PC-9 (cell line): ENCODE results near the gene LHX1. TPM values are rescaled to one million over a fixed set of nuclear protein-coding genes. Genes with fewer than 3 reads are reported as not detected.

Experiments
- BruUV-seq: library from RNA; stranded (reverse); fragments of 400-500 nt; replicated peaks from 2 replicates; lab custom pipeline; 2021; lab: Mats Ljungman, UMichigan
- CTCF ChIA-PET: fragments of 300-600 bp; sonication (Branson Sonifier 250); formaldehyde crosslinking; loops from one replicate; lab custom pipeline; 2022; ENCODE audit warnings: antibody characterized with exemption; lab: Charles Lee
- POLR2A ChIA-PET: fragments of 300-600 bp; sonication (Branson Sonifier 250); formaldehyde crosslinking; loops from one replicate; lab custom pipeline; 2022; ENCODE audit warnings: antibody characterized with exemption; ENCODE audit not compliant: unreplicated experiment; lab: Charles Lee
- DNase-seq, 2 experiments: peaks; one replicate each; pipeline versions ENCODE4 v3.0.0 to v3.0.0-alpha.2; 2015 to 2022; ENCODE audit warnings: mixed read lengths in 1 of 2
- H2AFZ ChIP-seq: fragments of 200-600 bp; sonication (generic); 2 replicates; pipeline ENCODE4 v1.8.1; 2017; ENCODE audit warnings: antibody characterized with exemption
- H3F3A ChIP-seq: fragments of 200-600 bp; sonication (generic); 2 replicates; pipeline ENCODE4 v1.8.1; 2017; ENCODE audit warnings: antibody characterized with exemption, mild to moderate bottlenecking, low read depth; ENCODE audit not compliant: insufficient read depth
- H3K27ac ChIP-seq: fragments of 200-600 bp; sonication (generic); 2 replicates; pipeline ENCODE4 v1.6.1; 2016; ENCODE audit warnings: mixed run types
- H3K27me3 ChIP-seq: fragments of 200-600 bp; sonication (generic); 2 replicates; pipeline ENCODE4 v1.6.1; 2016; ENCODE audit warnings: low read depth, mixed run types; ENCODE audit not compliant: insufficient read depth
- H3K36me3 ChIP-seq: fragments of 200-600 bp; sonication (generic); 2 replicates; pipeline ENCODE4 v1.6.1; 2016; ENCODE audit warnings: low read depth, mixed run types
- H3K4me1 ChIP-seq: fragments of 200-600 bp; sonication (generic); replicated peaks from 2 replicates; pipeline ENCODE4 v1.6.1; 2016; ENCODE audit warnings: mixed run types; ENCODE audit not compliant: insufficient read depth
- H3K4me2 ChIP-seq: fragments of 200-600 bp; sonication (generic); 2 replicates; pipeline ENCODE4 v1.6.1; 2017; ENCODE audit warnings: mixed run types
- H3K4me3 ChIP-seq: fragments of 200-600 bp; sonication (generic); 2 replicates; pipeline ENCODE4 v1.6.1; 2016; ENCODE audit warnings: mixed run types
- H3K79me2 ChIP-seq: fragments of 200-600 bp; sonication (generic); 2 replicates; pipeline ENCODE4 v1.6.1; 2017; ENCODE audit warnings: low read depth, mixed run types
- H3K9me2 ChIP-seq: fragments of 200-600 bp; sonication (generic); 2 replicates; pipeline ENCODE4 v1.8.1; 2017; ENCODE audit warnings: mild to moderate bottlenecking; ENCODE audit not compliant: insufficient read depth
- H3K9me3 ChIP-seq: fragments of 200-600 bp; sonication (generic); 2 replicates; pipeline ENCODE4 v1.8.1; 2016; ENCODE audit warnings: low read depth; ENCODE audit not compliant: insufficient read depth
- H4K20me1 ChIP-seq: fragments of 200-600 bp; sonication (generic); 2 replicates; pipeline ENCODE4 v1.8.1; 2017; ENCODE audit not compliant: insufficient read depth
- EZH2 ChIP-seq: fragments of 200-600 bp; sonication (generic); IDR thresholded peaks from 2 replicates; pipeline ENCODE4 v1.8.0; 2017; ENCODE audit warnings: antibody characterized with exemption, low read depth
- intact Hi-C: fragments of 100-400 bp; cut with micrococcal nuclease; formaldehyde crosslinking; loops from one replicate; pipeline ENCODE4 v1.10.0; 2022; ENCODE audit not compliant: unreplicated experiment
- total RNA-seq: library from RNA; stranded (reverse); gene quantifications from 2 replicates; pipeline ENCODE4 v1.2.3, GENCODE V29; 2021
- TF ChIP-seq, protein P1 (sequence below): fragments of 200-600 bp; sonication (generic); conservative IDR thresholded peaks from 2 replicates; pipeline ENCODE4 v1.6.1; 2017; ENCODE audit warnings: mixed run types, antibody characterized with exemption, mild to moderate bottlenecking, moderate library complexity

The LHX1 gene
- total RNA-seq, 1 experiment from 2014 or later: 12.3 TPM

DNA sequence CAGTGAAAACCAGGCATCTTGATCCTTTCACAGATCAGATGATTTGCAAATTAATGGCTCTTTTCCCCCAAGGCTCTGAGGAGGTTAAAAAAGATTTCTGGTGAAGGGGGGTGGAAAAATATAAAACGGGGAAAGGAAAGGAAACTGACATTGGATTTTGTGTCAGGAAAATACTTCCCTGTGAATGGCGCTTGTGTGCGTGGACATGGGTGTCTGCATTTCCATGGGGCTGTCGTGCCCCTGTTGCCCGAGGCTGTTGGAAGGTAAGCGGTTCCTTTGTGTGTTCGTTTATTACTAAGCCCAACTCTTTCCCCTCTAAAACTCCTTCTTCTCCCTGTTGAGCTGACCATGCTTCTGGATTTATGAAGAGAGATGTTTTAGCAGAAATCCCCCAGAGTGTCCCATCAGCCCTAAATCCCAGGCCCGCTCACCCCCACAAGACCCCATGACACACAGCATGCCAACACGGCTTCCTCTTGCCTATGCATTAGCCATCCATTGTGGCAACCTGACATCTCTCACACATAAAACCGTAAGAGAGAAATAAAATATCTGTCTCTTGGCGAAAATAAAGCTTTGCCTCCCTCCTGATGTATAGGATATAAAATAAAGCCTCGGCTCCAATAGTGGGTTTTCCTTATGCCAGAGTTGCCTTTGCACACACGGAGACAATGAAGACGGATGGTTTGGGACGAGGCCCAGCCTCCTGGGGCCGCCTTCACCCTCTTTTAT is 7.3 kb upstream of the LHX1 start:
- Histone ChIP-seq H3K36me3 (0 out of 2 replicates have a peak, but pooled peaks cover 4% of the 10 kb centered on the region), H2AFZ (no peak overlapping the region), H4K20me1 (no peaks in the 10 kb centered on the region), H3K4me2 (no peak overlapping the region), H3K9me2 (no peaks in the 10 kb centered on the region), H3K4me1 (peaks cover 34% of the 10 kb centered on the region), H3F3A (peaks cover 24% of the 10 kb centered on the region), H3K4me3 (no peak overlapping the region), H3K27me3 (no peaks in the 10 kb centered on the region), H3K9me3 (no peaks in the 10 kb centered on the region), H3K79me2 (peaks cover 44% of the 10 kb centered on the region), H3K27ac (no peak overlapping the region)
- ChIA-PET CTCF (no interaction called here), POLR2A (interaction anchor here (0.6 kb wide), 1 partner anchor 35 kb away, joined by 3 read pairs; no protein-coding TSS in a partner anchor)
- no TSS peak for BruUV-seq
- intact Hi-C loops: no loop called here
- no peak for DNase-seq
- no peak for TF ChIP-seq EZH2
- TF ChIP-seq, protein P1, sequence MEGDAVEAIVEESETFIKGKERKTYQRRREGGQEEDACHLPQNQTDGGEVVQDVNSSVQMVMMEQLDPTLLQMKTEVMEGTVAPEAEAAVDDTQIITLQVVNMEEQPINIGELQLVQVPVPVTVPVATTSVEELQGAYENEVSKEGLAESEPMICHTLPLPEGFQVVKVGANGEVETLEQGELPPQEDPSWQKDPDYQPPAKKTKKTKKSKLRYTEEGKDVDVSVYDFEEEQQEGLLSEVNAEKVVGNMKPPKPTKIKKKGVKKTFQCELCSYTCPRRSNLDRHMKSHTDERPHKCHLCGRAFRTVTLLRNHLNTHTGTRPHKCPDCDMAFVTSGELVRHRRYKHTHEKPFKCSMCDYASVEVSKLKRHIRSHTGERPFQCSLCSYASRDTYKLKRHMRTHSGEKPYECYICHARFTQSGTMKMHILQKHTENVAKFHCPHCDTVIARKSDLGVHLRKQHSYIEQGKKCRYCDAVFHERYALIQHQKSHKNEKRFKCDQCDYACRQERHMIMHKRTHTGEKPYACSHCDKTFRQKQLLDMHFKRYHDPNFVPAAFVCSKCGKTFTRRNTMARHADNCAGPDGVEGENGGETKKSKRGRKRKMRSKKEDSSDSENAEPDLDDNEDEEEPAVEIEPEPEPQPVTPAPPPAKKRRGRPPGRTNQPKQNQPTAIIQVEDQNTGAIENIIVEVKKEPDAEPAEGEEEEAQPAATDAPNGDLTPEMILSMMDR: no peak

DNA sequence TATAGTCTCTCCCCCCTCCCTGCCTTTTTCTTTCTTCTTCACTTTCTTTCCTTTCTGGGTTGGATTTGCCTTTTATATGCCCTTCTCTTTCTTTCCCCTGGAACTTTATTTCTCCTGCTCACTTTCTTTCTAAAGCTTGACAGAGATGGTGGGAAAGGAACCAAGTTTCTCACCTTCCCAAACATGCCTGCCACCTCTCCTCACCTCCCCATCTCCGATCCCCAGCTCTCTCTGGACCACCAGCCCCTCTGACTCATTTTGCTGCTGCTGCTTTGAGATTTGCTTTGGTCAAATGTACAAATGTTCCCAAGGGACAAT is 6.7 kb upstream of the LHX1 start:
- no peak for DNase-seq
- H3K9me2 ChIP-seq: no peaks in the 10 kb centered on the region
- no peaks in the 10 kb centered on the region for H3K9me3 ChIP-seq
- H3K36me3 ChIP-seq: 0 out of 2 replicates have a peak, but pooled peaks cover 4% of the 10 kb centered on the region
- POLR2A ChIA-PET: interaction anchor here (0.6 kb wide), 1 partner anchor 35 kb away, joined by 3 read pairs; no protein-coding TSS in a partner anchor
- no peak overlapping the region for H3K4me2 ChIP-seq
- H3F3A ChIP-seq: peaks cover 19% of the 10 kb centered on the region
- TF ChIP-seq, protein P1: no peak
- TF ChIP-seq EZH2: no peak
- no TSS peak for BruUV-seq
- H3K27ac ChIP-seq: no peak overlapping the region
- intact Hi-C loops: no loop called here
- no peak overlapping the region for H3K4me3 ChIP-seq
- H3K79me2 ChIP-seq: peaks cover 44% of the 10 kb centered on the region
- peaks cover 34% of the 10 kb centered on the region for H3K4me1 ChIP-seq
- H4K20me1 ChIP-seq: no peaks in the 10 kb centered on the region
- CTCF ChIA-PET: no interaction called here
- no peaks in the 10 kb centered on the region for H3K27me3 ChIP-seq
- no peak overlapping the region for H2AFZ ChIP-seq

DNA sequence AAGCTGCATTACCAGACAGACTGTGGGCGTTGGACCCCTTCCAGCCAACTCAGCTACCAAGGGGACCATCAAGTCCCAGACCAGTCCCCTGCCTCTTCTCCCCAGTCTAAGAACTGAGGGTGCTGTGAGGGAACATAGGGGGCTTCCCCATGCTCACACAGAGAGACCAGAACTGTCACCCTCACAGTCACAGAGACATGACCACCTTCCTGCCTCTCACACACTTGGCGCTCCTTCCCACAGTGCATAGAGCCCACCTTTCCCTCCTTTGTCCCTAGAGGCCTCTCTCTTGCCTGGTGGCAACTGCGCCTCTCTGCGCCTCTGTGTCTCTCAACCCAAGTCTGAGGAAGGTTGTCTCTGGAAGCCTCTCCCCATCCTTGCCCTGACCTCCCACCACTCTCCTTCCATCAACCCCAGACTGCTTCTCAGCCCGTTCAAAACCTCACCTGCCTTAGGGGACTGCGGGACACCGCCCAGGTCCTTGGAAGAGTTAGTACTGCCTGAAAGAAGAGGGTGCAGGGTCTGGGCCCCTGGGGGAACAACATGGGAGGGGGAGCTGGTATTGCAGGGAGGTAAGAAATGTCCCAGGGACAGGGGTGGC is 6.1 kb upstream of the LHX1 start:
- Histone ChIP-seq H3K4me3 (no peak overlapping the region), H3K4me2 (no peak overlapping the region), H2AFZ (no peak overlapping the region), H4K20me1 (no peaks in the 10 kb centered on the region), H3K9me2 (no peaks in the 10 kb centered on the region), H3K79me2 (peaks cover 46% of the 10 kb centered on the region), H3K36me3 (0 out of 2 replicates have a peak, but pooled peaks cover 4% of the 10 kb centered on the region), H3F3A (peaks cover 12% of the 10 kb centered on the region), H3K4me1 (peaks cover 28% of the 10 kb centered on the region), H3K27me3 (no peaks in the 10 kb centered on the region), H3K27ac (no peak overlapping the region), H3K9me3 (no peaks in the 10 kb centered on the region)
- ChIA-PET POLR2A (no interaction called here), CTCF (no interaction called here)
- BruUV-seq: no TSS peak
- no peak for DNase-seq
- TF ChIP-seq EZH2: no peak
- TF ChIP-seq, protein P1: no peak
- intact Hi-C loops: no loop called here
